ENCODE data around the gene ASPSCR1. TPM values are rescaled to one million over a fixed set of nuclear protein-coding genes. Genes with fewer than 3 reads are reported as not detected.
A peak's percentile ranks its signal among the peaks of the same experiment; 100 is the strongest.

The ASPSCR1 gene
- total and polyA plus RNA-seq, 9 of the 15 experiments (the other 6 are each of a cell fraction or from before 2014, with no cell fraction given), result 0.90 to 36.9 (median 11.6) TPM

DNA sequence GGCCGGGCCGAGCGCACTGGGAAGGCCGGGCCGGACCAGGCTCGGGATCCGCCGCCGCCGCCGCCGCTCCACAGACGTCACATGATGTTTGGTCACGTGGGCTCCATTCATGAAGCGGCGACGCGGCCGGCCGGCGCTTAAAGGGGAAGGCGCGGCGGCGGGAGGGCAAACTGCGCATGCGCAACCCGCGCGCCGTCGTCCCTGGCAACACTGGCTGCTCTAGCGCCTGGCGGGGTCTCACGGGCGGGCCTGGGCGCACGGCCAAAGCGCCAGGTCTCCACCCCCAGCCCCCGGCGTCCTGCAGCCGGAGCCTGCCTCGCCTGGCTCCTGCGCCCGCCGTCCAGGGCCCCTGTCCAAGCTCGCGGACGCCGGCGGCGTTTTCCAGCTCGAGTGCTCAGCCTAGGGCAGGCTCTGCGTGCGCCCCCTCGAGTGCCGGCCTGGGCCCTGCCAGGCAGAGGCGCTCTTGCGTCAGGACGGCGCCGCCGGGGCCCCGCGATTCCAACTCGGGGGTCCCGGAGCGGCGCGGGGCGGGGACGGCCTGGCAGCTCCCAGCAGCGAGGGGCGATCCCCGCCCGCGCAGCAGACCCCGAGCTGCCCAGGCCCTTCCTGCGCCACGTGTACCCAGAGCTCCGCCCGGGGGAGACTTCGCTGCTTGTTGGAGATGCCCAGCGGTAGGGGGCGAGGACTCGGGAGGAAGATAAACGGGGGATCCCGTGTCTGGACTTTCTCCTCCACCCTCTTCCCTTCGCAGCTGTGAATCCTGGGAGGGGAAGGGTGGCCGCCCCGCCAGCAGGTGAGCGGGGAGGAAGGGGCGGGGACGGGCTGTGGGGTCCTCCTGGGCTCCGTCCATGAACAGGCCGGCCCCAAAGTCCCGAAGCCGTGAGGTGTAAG is 49.5 kb upstream of the ASPSCR1 start, which contains the start of gene MAFG (continued):
- TF ChIP-seq, protein P1, sequence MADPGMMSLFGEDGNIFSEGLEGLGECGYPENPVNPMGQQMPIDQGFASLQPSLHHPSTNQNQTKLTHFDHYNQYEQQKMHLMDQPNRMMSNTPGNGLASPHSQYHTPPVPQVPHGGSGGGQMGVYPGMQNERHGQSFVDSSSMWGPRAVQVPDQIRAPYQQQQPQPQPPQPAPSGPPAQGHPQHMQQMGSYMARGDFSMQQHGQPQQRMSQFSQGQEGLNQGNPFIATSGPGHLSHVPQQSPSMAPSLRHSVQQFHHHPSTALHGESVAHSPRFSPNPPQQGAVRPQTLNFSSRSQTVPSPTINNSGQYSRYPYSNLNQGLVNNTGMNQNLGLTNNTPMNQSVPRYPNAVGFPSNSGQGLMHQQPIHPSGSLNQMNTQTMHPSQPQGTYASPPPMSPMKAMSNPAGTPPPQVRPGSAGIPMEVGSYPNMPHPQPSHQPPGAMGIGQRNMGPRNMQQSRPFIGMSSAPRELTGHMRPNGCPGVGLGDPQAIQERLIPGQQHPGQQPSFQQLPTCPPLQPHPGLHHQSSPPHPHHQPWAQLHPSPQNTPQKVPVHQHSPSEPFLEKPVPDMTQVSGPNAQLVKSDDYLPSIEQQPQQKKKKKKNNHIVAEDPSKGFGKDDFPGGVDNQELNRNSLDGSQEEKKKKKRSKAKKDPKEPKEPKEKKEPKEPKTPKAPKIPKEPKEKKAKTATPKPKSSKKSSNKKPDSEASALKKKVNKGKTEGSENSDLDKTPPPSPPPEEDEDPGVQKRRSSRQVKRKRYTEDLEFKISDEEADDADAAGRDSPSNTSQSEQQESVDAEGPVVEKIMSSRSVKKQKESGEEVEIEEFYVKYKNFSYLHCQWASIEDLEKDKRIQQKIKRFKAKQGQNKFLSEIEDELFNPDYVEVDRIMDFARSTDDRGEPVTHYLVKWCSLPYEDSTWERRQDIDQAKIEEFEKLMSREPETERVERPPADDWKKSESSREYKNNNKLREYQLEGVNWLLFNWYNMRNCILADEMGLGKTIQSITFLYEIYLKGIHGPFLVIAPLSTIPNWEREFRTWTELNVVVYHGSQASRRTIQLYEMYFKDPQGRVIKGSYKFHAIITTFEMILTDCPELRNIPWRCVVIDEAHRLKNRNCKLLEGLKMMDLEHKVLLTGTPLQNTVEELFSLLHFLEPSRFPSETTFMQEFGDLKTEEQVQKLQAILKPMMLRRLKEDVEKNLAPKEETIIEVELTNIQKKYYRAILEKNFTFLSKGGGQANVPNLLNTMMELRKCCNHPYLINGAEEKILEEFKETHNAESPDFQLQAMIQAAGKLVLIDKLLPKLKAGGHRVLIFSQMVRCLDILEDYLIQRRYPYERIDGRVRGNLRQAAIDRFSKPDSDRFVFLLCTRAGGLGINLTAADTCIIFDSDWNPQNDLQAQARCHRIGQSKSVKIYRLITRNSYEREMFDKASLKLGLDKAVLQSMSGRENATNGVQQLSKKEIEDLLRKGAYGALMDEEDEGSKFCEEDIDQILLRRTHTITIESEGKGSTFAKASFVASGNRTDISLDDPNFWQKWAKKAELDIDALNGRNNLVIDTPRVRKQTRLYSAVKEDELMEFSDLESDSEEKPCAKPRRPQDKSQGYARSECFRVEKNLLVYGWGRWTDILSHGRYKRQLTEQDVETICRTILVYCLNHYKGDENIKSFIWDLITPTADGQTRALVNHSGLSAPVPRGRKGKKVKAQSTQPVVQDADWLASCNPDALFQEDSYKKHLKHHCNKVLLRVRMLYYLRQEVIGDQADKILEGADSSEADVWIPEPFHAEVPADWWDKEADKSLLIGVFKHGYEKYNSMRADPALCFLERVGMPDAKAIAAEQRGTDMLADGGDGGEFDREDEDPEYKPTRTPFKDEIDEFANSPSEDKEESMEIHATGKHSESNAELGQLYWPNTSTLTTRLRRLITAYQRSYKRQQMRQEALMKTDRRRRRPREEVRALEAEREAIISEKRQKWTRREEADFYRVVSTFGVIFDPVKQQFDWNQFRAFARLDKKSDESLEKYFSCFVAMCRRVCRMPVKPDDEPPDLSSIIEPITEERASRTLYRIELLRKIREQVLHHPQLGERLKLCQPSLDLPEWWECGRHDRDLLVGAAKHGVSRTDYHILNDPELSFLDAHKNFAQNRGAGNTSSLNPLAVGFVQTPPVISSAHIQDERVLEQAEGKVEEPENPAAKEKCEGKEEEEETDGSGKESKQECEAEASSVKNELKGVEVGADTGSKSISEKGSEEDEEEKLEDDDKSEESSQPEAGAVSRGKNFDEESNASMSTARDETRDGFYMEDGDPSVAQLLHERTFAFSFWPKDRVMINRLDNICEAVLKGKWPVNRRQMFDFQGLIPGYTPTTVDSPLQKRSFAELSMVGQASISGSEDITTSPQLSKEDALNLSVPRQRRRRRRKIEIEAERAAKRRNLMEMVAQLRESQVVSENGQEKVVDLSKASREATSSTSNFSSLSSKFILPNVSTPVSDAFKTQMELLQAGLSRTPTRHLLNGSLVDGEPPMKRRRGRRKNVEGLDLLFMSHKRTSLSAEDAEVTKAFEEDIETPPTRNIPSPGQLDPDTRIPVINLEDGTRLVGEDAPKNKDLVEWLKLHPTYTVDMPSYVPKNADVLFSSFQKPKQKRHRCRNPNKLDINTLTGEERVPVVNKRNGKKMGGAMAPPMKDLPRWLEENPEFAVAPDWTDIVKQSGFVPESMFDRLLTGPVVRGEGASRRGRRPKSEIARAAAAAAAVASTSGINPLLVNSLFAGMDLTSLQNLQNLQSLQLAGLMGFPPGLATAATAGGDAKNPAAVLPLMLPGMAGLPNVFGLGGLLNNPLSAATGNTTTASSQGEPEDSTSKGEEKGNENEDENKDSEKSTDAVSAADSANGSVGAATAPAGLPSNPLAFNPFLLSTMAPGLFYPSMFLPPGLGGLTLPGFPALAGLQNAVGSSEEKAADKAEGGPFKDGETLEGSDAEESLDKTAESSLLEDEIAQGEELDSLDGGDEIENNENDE (IDR thresholded peaks at IDR 0.05; ENCODE audit: low read depth, low read length), result no peak
- TF ChIP-seq CBFA2T3 (IDR thresholded peaks at IDR 0.05) (no peak), PHF21A (IDR thresholded peaks at IDR 0.05; ENCODE audit: borderline replicate concordance, low read depth) (no peak), U2AF2 (optimal IDR thresholded peaks at IDR 0.05; ENCODE audit: low read depth, low read length) (no peak), ZNF507 (tag; conservative IDR thresholded peaks at IDR 0.05) (no peak), PYGO2 (tag; IDR thresholded peaks at IDR 0.05) (no peak), KLF10 (CRISPR knock-in tag; IDR thresholded peaks at IDR 0.05) (no peak), RBM25 (IDR thresholded peaks at IDR 0.05; ENCODE audit: low read depth, low read length, severe bottlenecking) (no peak), RBBP5 (IDR thresholded peaks at IDR 0.05; ENCODE audit: borderline replicate concordance, insufficient read depth, low read length, poor library complexity, severe bottlenecking) (peak; percentile 37), SMARCA4 (IDR thresholded peaks at IDR 0.05) (0 out of 2 replicates have a peak, but pooled peaks have one; percentile 18), SPI1 (IDR thresholded peaks at IDR 0.05; ENCODE audit: borderline replicate concordance, low read depth, low read length) (no peak), TAF9B (IDR thresholded peaks at IDR 0.05; ENCODE audit: partially characterized antibody) (no peak), SMAD1 (IDR thresholded peaks at IDR 0.05; ENCODE audit: low read depth, low read length, partially characterized antibody) (no peak), MTF1 (CRISPR knock-in tag; IDR thresholded peaks at IDR 0.05; ENCODE audit: borderline replicate concordance) (no peak), DDX20 (tag; IDR thresholded peaks at IDR 0.05; ENCODE audit: low read depth) (no peak), LARP7 (IDR thresholded peaks at IDR 0.05) (no peak)
- TF ChIP-seq, protein P2, sequence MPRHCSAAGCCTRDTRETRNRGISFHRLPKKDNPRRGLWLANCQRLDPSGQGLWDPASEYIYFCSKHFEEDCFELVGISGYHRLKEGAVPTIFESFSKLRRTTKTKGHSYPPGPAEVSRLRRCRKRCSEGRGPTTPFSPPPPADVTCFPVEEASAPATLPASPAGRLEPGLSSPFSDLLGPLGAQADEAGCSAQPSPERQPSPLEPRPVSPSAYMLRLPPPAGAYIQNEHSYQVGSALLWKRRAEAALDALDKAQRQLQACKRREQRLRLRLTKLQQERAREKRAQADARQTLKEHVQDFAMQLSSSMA (CRISPR knock-in tag; IDR thresholded peaks at IDR 0.05), result no peak

Measured in K562 (cell line).